GM23338 (cell line): ENCODE results near the gene TRIM71. TPM values are rescaled to one million over a fixed set of nuclear protein-coding genes. Genes with fewer than 3 reads are reported as not detected.

Source experiments
- ATAC-seq: fragments of 200-7000 bp; cut with Tn5 transposase; 3 replicates; pipeline ENCODE4 v1.9.1; 2020
- DNase-seq: peaks from one replicate; pipeline ENCODE4 v3.0.0-alpha.2; 2015; ENCODE audit warnings: low spot score
- H2AFZ ChIP-seq: fragments of 200-600 bp; sonication (generic); 2 replicates; pipeline ENCODE4 v1.8.0; 2016; ENCODE audit warnings: antibody characterized with exemption, mild to moderate bottlenecking, moderate library complexity
- H3F3A ChIP-seq: fragments of 200-600 bp; sonication (generic); replicated peaks from 2 replicates; pipeline ENCODE4 v1.8.0; 2017; ENCODE audit warnings: antibody characterized with exemption, mixed run types, low read depth
- H3K27ac ChIP-seq: fragments of 200-600 bp; sonication (generic); 2 replicates; pipeline ENCODE4 v1.6.1; 2016; ENCODE audit warnings: low read depth
- H3K27me3 ChIP-seq: fragments of 200-600 bp; sonication (generic); 2 replicates; pipeline ENCODE4 v1.8.0; 2016; ENCODE audit warnings: mild to moderate bottlenecking, mixed run types, moderate library complexity; ENCODE audit not compliant: insufficient read depth
- H3K36me3 ChIP-seq: fragments of 200-600 bp; sonication (generic); 2 replicates; pipeline ENCODE4 v1.8.0; 2016; ENCODE audit warnings: mild to moderate bottlenecking; ENCODE audit not compliant: insufficient read depth
- H3K4me1 ChIP-seq: fragments of 200-600 bp; sonication (generic); 2 replicates; pipeline ENCODE4 v1.8.0; 2016; ENCODE audit warnings: mild to moderate bottlenecking, moderate library complexity; ENCODE audit not compliant: insufficient read depth
- H3K4me2 ChIP-seq: fragments of 200-600 bp; sonication (generic); 2 replicates; pipeline ENCODE4 v1.7.1; 2017; ENCODE audit warnings: mixed run types
- H3K4me3 ChIP-seq: fragments of 200-600 bp; sonication (generic); 2 replicates; pipeline ENCODE4 v1.6.1; 2016; ENCODE audit warnings: mixed run types
- H3K79me2 ChIP-seq: fragments of 200-600 bp; sonication (generic); replicated peaks from 2 replicates; pipeline ENCODE4 v1.8.0; 2017; ENCODE audit warnings: mild to moderate bottlenecking; ENCODE audit not compliant: insufficient read depth
- H3K9me2 ChIP-seq: fragments of 200-600 bp; sonication (generic); 2 replicates; pipeline ENCODE4 v1.8.0; 2017; ENCODE audit not compliant: insufficient read depth
- H4K20me1 ChIP-seq: fragments of 200-600 bp; sonication (generic); replicated peaks from 2 replicates; pipeline ENCODE4 v1.8.0; 2017; ENCODE audit warnings: mild to moderate bottlenecking; ENCODE audit not compliant: insufficient read depth
- H3K27ac Mint-ChIP-seq: 2 replicates; pipeline ENCODE4 v1.8.0; 2020; ENCODE audit warnings: inconsistent platforms, mild to moderate bottlenecking, moderate library complexity, mixed read lengths
- H3K27me3 Mint-ChIP-seq: 3 replicates; pipeline ENCODE4 v1.8.0; 2022; ENCODE audit warnings: low read depth, mild to moderate bottlenecking, moderate library complexity, mixed read lengths, inconsistent platforms; ENCODE audit not compliant: insufficient read depth, poor library complexity
- H3K36me3 Mint-ChIP-seq: 3 replicates; pipeline ENCODE4 v1.8.0; 2021; ENCODE audit warnings: low read depth, mild to moderate bottlenecking, inconsistent platforms, moderate library complexity, mixed read lengths
- H3K4me1 Mint-ChIP-seq: 3 replicates; pipeline ENCODE4 v1.8.0; 2020; ENCODE audit warnings: mild to moderate bottlenecking, inconsistent platforms, mixed read lengths
- H3K4me3 Mint-ChIP-seq: 3 replicates; pipeline ENCODE4 v1.8.0; 2021; ENCODE audit warnings: moderate library complexity, mild to moderate bottlenecking, inconsistent platforms, mixed read lengths
- H3K9me3 Mint-ChIP-seq: 3 replicates; pipeline ENCODE4 v1.8.0; 2020; ENCODE audit warnings: moderate library complexity, mild to moderate bottlenecking, inconsistent platforms, mixed read lengths
- CREB1 ChIP-seq: fragments of 250-450 bp; sonication (Bioruptor Pico); IDR thresholded peaks from 2 replicates; pipeline ENCODE4 v1.5.0; 2020; ENCODE audit warnings: low read depth, mild to moderate bottlenecking, moderate library complexity
- CTCF ChIP-seq, 2 experiments: fragments of 200-600 bp in 1 of 2; sonication (generic) in 1 of 2; conservative IDR thresholded peaks; 2 replicates each; pipeline versions ENCODE4 v1.5.1 to v1.6.1; 2016 to 2017; ENCODE audit warnings: antibody characterized with exemption in 2 of 2, low read depth in 2 of 2, mild to moderate bottlenecking in 2 of 2, moderate library complexity in 1 of 2
- ETS1 ChIP-seq: IDR thresholded peaks from 2 replicates; pipeline ENCODE4 v1.6.1; 2016; ENCODE audit warnings: antibody characterized with exemption
- EZH2 ChIP-seq: fragments of 200-600 bp; sonication (generic); IDR thresholded peaks from one replicate; pipeline ENCODE4 v1.8.0; 2017; ENCODE audit warnings: antibody characterized with exemption, mild to moderate bottlenecking, low read depth; ENCODE audit not compliant: unreplicated experiment
- EZH2phosphoT487 ChIP-seq: fragments of 200-600 bp; sonication (generic); IDR thresholded peaks from one replicate; pipeline ENCODE4 v1.8.1; 2018; ENCODE audit warnings: antibody characterized with exemption; ENCODE audit not compliant: unreplicated experiment
- JUNB ChIP-seq: IDR thresholded peaks from one replicate; pipeline ENCODE4 v1.6.1; 2016; ENCODE audit warnings: antibody characterized with exemption; ENCODE audit not compliant: unreplicated experiment
- POLR2AphosphoS5 ChIP-seq: IDR thresholded peaks from 2 replicates; pipeline ENCODE4 v1.6.1; 2016; ENCODE audit warnings: antibody characterized with exemption, low read depth
- REST ChIP-seq: IDR thresholded peaks from one replicate; pipeline ENCODE4 v1.6.1; 2018; ENCODE audit warnings: antibody characterized with exemption; ENCODE audit not compliant: unreplicated experiment
- ZNF331 ChIP-seq: fragments of 250-450 bp; sonication (Bioruptor Pico); IDR thresholded peaks from 2 replicates; pipeline ENCODE4 v1.5.0; 2020; ENCODE audit warnings: low read depth, mild to moderate bottlenecking, moderate library complexity
- ZNF462 ChIP-seq: fragments of 250-450 bp; sonication (Bioruptor Pico); IDR thresholded peaks from 2 replicates; pipeline ENCODE4 v1.5.0; 2020; ENCODE audit warnings: mild to moderate bottlenecking, moderate library complexity
- polyA plus RNA-seq: library from polyadenylated mRNA; unstranded; fragments of >200 nt; fragmentation: Nextera tagmentation; extraction: Ambion mirVana; gene quantifications from 2 replicates; pipeline ENCODE4 v1.2.1, GENCODE V29; 2016
- total RNA-seq: library from RNA; depleted of rRNA; stranded (reverse); fragments of >200 nt; shearing (Covaris generic); gene quantifications from 2 replicates; pipeline ENCODE4 v1.2.3, GENCODE V29; 2014

The TRIM71 gene
- total and polyA plus RNA-seq, 2 experiments from 2014 or later, result 71.5 to 346 TPM

GRCh38 chr3:32860499-32860898, 42.7 kb downstream of the TRIM71 start:
- H4K20me1 ChIP-seq, result peaks cover 96% of the 10 kb centered on the region
- peak overlapping the region; percentile 94 for H3K27ac ChIP-seq
- H3K27ac Mint-ChIP-seq, result peak overlapping the region; percentile 32; the same call in 1 of the 2 replicates
- peaks cover 100% of the 10 kb centered on the region for H3K79me2 ChIP-seq
- H3K27me3 Mint-ChIP-seq, result peaks cover 49% of the 10 kb centered on the region
- H3K36me3 ChIP-seq, result peaks cover 9% of the 10 kb centered on the region
- H3K9me3 Mint-ChIP-seq, result no peaks in the 10 kb centered on the region; the same call in 2 of the 3 replicates
- H3K4me3 ChIP-seq, result 0 out of 2 replicates have a peak overlapping the region, but pooled peaks have one; percentile 26
- H3K4me3 Mint-ChIP-seq, result peak overlapping the region; percentile 18; the same call in 2 of the 3 replicates
- no peaks in the 10 kb centered on the region for H3K27me3 ChIP-seq
- H3K9me2 ChIP-seq, result no peaks in the 10 kb centered on the region
- TF ChIP-seq REST (no peak), EZH2phosphoT487 (no peak), JUNB (no peak), CTCF (conservative IDR thresholded peaks at IDR 0.05; ENCODE audit: low read depth in 2 of 2) (no peak), ETS1 (no peak), EZH2 (no peak), ZNF462 (CRISPR knock-in tag) (no peak), ZNF331 (CRISPR knock-in tag) (no peak), CREB1 (CRISPR knock-in tag) (no peak), POLR2AphosphoS5 (no peak)
- peak overlapping the region; percentile 62 for H3K4me2 ChIP-seq
- peaks cover 99% of the 10 kb centered on the region for H3K4me1 ChIP-seq
- H3F3A ChIP-seq, result peaks cover 74% of the 10 kb centered on the region
- no peak overlapping the region for H2AFZ ChIP-seq
- peaks cover 56% of the 10 kb centered on the region for H3K36me3 Mint-ChIP-seq
- no peak for DNase-seq
- peaks cover 88% of the 10 kb centered on the region for H3K4me1 Mint-ChIP-seq
- ATAC-seq, result no peak
